Stimulated activated CD4-positive, alpha-beta T cell treated with anti-CD3 and anti-CD28 coated beads, Interleukin-1b, Interleukin-23, amount 100 ng/mL, for 24 hours (primary cell): Measurements from ENCODE around the gene MYH13.

Experiments used
- DNase-seq, 4 experiments: peaks; one replicate each; pipeline ENCODE4 v3.0.0-alpha.2; 2020; ENCODE audit warnings: low read depth in 4 of 4, low spot score in 1 of 4

MYH13 gene

DNA sequence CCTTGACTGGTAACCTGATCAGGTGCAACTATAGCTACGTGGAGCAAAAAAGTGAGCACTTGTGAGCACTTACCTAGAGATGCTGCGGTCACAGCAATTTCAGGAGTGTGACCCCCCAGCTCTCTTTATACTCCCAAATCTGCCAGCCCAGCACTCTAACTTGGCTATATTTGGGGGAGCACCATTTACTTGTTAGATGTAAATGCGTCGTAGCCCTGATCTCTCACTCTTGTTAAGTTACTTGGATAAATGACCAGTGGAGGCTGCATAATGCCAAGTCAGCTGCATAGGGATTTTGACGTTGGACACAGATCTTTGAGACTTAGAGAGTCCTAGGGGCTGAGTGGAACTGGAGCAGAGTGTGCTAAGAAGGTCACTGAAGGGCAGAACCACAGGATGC is at the start of gene MYH13:
Gene MYH13 (minus strand): TSS at position 101 of the 400 bp plus-strand sequence. CDS start 8,476 bp downstream, outside the sequence.
- DNase-seq = no peak

DNA sequence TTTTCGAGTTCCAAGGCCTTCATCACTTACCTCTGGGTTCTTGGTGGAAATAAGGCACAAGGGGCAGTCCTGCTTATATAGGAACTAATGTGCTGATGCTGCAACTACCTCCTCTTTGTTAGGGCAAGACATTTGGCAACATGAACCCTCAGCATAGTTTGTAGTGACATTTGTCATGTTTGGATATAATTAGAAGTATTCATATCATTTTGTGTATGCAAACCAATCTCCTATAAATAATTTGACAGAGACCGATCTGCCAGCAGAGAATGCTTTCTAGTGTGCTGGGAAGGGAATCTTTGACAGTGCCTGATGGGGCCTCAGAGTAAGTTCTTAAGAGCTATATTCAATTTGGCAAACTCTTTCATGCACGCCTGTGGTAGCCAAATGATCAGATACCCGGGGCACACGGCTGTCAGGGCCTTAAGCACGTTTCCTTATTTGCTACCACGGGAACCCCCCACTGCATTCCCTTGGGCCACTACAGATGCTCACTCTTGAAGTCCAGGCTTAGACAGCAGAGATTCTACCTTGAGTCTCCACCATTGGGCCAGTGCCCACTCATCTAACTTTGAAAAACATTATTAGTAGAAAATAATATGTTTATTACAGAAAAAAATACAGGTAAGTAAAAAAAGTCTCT is 49.2 kb upstream of the MYH13 start, which contains the start of gene MYH8:
Gene MYH8 (minus strand): TSS at position 51 of the 643 bp plus-strand sequence. CDS start 1,723 bp downstream, outside the sequence.
- DNase-seq = no peak

DNA sequence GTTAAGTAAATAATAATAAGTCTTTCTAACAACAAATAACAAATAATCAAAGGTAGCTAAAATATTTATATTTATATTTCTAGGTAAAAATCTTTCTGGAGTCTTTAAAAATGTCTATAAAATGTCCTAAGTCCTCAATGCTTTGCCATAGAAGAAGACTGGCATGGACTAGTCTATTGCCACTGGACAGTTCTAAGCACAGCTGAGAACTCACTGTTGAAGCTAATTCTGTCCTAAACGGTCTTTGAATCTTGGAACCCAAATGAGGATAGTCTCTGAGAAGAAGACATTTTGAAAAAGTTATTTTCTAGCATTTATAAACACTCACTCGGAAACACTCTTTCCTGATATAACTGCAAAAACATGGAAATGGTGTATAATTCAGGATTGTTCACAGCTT is 48.4 kb upstream of the MYH13 start:
- no peak for DNase-seq

DNA sequence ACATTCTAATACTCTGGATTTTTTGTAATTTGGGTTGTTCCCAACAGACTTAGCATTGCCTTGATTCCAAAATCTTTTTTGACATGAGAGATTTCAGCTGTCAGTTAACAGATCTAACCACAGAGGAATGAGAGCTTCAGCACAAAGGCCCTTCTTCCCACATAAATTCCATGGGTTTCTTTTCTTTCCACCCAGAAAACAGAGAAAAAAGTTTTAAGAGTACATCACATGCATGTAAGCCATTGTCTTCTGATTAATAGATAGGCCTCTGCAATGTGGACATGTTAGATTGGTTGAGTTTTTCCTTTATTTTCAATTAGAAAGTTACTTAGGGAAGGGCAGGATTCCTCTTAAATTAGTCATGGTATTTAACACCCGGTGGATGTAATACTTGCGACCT is 48.0 kb upstream of the MYH13 start:
- no peak for DNase-seq

DNA sequence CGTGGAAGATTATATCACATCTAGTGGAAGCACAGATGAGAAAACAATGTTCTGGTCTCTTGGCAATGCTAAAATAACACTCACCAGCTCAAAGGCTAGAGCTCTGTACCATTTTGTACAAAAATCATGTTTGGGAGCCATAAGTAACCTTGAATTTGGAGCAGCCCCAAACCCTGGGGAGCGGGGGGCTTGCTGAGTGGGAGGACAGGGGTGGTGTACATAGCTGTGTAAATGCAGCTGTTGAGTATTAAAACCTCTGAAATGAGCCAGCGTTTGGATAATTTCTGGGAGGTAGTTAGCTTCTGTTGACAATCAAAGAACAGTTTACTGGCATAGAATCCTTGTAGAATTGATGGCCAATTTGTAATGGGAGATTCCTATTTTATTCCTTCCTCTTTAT is 44.6 kb upstream of the MYH13 start:
- DNase-seq = no peak

- no peak for DNase-seq
Measured at GRCh38 chr17:10415161-10415560, 42.4 kb upstream of the MYH13 start.

DNA sequence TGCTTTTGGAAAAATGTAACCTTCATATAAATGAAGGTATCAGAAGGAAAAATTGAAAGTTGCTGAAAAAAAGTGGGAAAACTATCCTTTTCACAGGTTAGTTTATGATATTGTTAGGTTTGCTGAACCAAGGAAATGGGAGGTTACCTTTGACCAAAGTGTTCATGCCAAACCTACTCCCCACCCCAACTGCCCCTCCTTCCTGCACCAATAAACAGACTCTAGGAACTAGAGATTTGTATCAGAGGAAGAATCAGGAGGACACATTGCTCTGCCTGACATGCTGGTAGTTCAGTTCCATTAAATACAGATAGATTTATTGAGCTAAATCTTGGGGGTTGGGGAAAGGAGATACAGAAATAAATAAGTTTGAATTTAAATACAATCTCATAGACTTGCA is 30.8 kb upstream of the MYH13 start:
- DNase-seq = no peak

- no peak for DNase-seq
Measured at GRCh38 chr17:10398352-10398751, 25.5 kb upstream of the MYH13 start.

DNA sequence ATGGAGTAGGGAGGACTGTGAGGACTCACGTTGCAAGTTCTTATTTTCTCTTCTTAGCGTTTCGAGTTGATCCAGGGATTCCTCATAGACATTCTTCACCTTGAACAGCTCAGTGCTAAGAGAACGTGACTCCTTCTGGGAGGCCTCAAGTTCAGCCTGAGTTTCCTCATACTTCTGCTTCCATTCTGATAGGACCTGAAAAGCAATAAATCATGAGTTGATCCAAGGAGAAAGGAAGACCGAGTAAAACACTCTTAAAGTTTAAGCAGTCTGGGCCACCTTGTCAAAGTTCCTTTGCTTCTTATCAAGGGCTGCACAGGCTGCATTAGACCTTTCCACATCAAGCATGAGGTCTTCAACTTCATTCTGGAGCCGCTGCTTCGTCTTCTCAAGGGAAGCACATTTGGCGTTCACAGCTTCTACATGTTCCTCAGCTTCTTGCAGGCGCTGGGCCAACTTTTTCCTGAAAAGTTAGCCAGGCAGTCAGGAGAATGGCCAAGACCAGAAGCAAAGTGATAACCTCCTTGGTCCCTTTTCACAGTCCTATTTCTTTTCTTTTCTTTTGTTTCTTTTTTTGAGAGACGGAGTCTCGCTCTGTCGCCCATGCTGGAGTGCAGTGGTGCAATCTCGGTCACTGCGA is 23.8 kb upstream of the MYH13 start:
- no peak for DNase-seq

- no peak for DNase-seq
Measured at GRCh38 chr17:10394201-10394887, 21.5 kb upstream of the MYH13 start.

DNA sequence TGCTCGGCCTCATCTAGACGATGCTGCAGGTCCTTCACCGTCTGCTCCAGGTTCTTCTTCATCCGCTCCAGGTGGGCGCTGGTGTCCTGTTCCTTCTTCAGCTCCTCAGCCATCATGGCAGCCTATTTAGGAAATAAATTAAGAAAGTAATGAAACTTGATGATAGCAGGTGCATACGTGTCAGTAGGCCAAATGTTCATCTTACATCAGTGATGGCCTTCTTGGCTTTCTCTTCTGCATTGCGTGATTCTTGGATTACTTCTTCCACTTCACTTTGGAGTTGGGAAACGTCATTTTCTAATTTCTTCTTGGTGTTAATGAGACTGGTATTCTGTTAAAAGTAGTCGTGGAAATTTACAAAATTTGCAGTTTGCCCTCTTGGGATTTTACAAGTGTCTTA is 20.1 kb upstream of the MYH13 start:
- DNase-seq = no peak

DNA sequence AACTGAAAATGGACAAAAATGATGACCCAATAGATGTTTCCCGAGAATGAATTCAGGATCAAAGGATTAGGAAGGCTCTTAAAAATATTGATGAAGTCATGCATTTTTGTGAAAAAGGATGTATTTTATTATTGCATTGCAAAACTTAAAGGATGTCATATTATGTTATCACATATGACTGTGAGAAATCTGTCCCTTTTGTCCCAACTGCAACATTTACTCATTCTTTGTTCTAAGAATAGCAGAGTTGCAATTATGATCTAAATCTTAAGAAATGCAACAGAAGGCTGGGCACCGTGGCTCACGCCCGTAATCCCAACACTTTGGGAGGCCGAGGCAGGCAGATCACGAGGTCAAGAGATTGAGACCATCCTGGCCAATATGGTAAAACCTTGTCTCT is 13.1 kb upstream of the MYH13 start:
- no peak for DNase-seq

- no peak for DNase-seq
Measured at GRCh38 chr17:10384175-10384574, 11.4 kb upstream of the MYH13 start.

DNA sequence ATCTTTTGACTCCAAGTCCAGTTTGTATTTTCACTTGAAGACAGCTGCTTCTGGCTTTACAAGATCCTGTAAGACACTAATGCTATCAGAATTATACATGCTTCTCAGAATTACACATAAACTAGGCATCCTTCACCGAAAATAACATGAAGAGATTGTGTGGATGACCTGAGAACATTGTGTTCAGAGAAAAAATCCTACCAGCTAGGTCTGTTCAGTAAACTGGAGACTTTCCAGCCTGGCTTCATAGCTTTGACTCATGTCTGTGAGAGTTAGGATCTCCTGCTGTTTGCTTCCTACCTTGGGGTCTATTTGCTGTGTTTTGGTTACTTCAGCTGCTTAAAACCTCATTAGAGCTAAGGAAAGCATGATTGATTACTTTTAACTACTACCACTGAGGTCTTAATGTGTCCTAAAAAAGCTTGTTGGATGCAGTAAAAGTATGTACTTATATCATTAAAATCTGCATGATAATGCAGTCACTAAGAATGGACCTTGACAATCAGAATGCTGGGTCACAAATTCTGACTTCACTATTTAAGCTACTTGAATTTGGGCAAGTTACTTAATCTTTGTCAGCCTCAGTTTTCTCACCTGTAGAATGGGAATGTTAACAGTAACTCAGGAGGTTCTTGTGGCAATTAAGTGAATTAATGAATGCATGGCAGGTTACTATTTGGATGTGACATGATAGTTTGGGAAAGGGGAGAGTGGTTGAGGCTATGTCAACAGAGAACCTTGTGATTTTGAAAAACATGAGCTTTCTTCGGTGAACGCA is 8.0 kb upstream of the MYH13 start:
- DNase-seq = no peak

DNA sequence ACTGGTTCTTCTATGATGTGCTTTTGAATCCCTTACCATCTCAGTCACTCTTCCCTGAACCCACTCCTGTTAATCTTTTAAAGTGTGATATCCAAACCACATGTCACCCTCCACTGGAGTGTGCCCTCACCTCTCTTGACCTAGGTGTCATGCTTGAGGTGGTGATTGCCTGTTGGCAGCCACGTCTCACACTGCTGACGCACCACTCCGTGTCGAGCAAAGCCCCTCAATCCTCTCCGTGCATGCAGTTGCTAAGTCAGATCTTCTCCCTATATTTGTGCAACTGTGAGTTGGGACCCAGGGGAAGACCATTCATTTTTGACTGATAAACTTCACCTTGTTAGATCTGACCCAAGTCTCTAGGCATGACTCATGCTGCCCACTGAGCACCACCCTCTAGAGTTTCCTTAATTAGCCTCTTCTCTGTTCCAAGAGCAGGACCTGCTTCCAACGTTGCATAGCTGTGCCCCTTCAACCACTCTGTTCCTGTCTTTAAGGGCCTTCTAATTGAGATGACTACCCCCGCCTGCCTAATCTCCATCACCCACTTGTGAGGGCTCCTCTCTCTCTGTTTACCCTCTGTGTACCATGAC is 2.7 kb downstream of the MYH13 start:
- no peak for DNase-seq

GRCh38 chr17:10369239-10369638 is 3.6 kb downstream of the MYH13 start:
- DNase-seq = no peak

- no peak for DNase-seq
Measured at GRCh38 chr17:10368561-10368960, 4.2 kb downstream of the MYH13 start.

DNA sequence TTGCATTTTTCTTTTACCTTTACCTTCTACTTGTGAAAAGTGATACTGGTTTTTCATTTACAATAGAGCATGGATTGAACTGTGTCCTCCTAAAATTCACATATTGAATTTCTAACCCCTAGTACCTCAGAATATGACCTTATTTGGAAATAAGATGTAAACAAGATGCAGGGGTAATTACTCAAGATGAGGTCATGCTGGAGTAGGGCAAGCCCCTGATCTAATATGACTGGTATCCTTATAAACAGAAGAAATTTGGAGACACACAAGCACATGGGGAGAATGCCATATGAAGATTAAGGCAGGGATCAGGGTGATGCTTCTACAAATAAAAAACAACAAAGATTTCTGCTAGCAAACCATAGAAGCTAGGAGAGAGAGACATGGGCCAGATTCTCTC is 12.2 kb downstream of the MYH13 start:
- no peak for DNase-seq

- DNase-seq = no peak
Measured at GRCh38 chr17:10357768-10358167, 15.0 kb downstream of the MYH13 start.

GRCh38 chr17:10354651-10355050 is 18.2 kb downstream of the MYH13 start:
- no peak for DNase-seq

DNA sequence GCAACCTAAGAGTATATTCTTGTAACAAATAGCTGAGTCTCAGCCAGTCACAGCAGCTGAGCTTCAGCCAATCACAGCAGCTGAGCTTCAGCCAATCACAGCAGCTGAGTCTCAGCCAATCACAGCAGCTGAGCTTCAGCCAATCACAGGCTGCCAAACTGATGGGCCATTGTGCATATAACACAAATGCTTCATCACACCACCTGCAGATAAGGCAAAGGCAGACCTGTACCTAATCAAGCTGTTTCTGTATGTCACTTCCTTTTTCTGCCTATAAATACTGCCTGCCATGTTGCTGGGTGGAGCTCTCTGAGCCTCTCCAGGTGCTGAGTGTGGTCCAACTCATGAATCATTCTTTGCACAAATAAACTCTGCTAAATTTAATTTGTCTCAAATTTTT is 19.9 kb downstream of the MYH13 start:
- DNase-seq = no peak
